Caco-2 (cell line): ENCODE results near the gene CFAP46. TPM values are rescaled to one million over a fixed set of nuclear protein-coding genes. Genes with fewer than 3 reads are reported as not detected.

Experiments
- BruUV-seq: library from RNA; stranded (reverse); fragments of 400-500 nt; replicated peaks from 2 replicates; lab custom pipeline; 2021; lab: Mats Ljungman, UMichigan
- CTCF ChIA-PET: fragments of 300-600 bp; sonication (Branson Sonifier 250); formaldehyde crosslinking; loops from one replicate; lab custom pipeline; 2022; ENCODE audit warnings: antibody characterized with exemption; lab: Charles Lee
- POLR2A ChIA-PET: fragments of 300-600 bp; sonication (Branson Sonifier 250); formaldehyde crosslinking; loops from one replicate; lab custom pipeline; 2022; ENCODE audit warnings: antibody characterized with exemption; lab: Charles Lee
- DNase-seq, 2 experiments: peaks; one replicate each; pipeline versions ENCODE4 v3.0.0 to v3.0.0-alpha.2; 2020 to 2022
- H3K27me3 ChIP-seq: replicated peaks from 2 replicates; pipeline ENCODE4 v1.6.0; 2011; ENCODE audit warnings: low read length; ENCODE audit not compliant: control insufficient read depth, insufficient read depth
- H3K36me3 ChIP-seq: 2 replicates; pipeline ENCODE4 v1.5.1; 2011; ENCODE audit warnings: low read length; ENCODE audit not compliant: control insufficient read depth, insufficient read depth
- H3K4me1 ChIP-seq: fragments of 250-450 bp; sonication (Bioruptor Pico); 2 replicates; pipeline ENCODE4 v1.5.1; 2020; ENCODE audit warnings: mild to moderate bottlenecking
- H3K4me3 ChIP-seq: 2 replicates; pipeline ENCODE4 v1.5.1; 2011; ENCODE audit warnings: low read depth, mild to moderate bottlenecking, control low read depth, low read length
- H3K9me3 ChIP-seq: fragments of 250-450 bp; sonication (Bioruptor Pico); 2 replicates; pipeline ENCODE4 v1.5.1; 2020; ENCODE audit warnings: mild to moderate bottlenecking, moderate library complexity
- H3K27ac Mint-ChIP-seq: one replicate; pipeline ENCODE4 v1.8.0; 2022; ENCODE audit warnings: mixed read lengths; ENCODE audit not compliant: unreplicated experiment
- H3K27me3 Mint-ChIP-seq: one replicate; pipeline ENCODE4 v1.8.0; 2022; ENCODE audit warnings: mixed read lengths; ENCODE audit not compliant: insufficient read depth, unreplicated experiment
- H3K36me3 Mint-ChIP-seq: one replicate; pipeline ENCODE4 v1.8.0; 2022; ENCODE audit warnings: mild to moderate bottlenecking, mixed read lengths; ENCODE audit not compliant: insufficient read depth, unreplicated experiment
- H3K4me1 Mint-ChIP-seq: one replicate; pipeline ENCODE4 v1.8.0; 2022; ENCODE audit warnings: low read depth, mixed read lengths; ENCODE audit not compliant: unreplicated experiment
- H3K4me3 Mint-ChIP-seq: one replicate; pipeline ENCODE4 v1.8.0; 2022; ENCODE audit warnings: mild to moderate bottlenecking, moderate library complexity, mixed read lengths; ENCODE audit not compliant: unreplicated experiment
- H3K9me3 Mint-ChIP-seq: one replicate; pipeline ENCODE4 v1.8.0; 2022; ENCODE audit warnings: mixed read lengths; ENCODE audit not compliant: unreplicated experiment
- CTCF ChIP-seq, 2 experiments: fragments of 200-600 bp in 1 of 2; IDR thresholded peaks; 1 replicate in 1 of 2; 2 replicates in 1 of 2; pipeline versions ENCODE4 v1.5.1 to v1.8.0; 2011 to 2022; ENCODE audit warnings: antibody characterized with exemption in 1 of 2, control low read depth in 1 of 2, inconsistent platforms in 1 of 2, low read depth in 1 of 2, low read length in 1 of 2, mild to moderate bottlenecking in 1 of 2, moderate library complexity in 1 of 2; ENCODE audit not compliant: insufficient read depth in 1 of 2, severe bottlenecking in 1 of 2, unreplicated experiment in 1 of 2
- intact Hi-C: fragments of 100-400 bp; cut with micrococcal nuclease; formaldehyde crosslinking; loops from one replicate; pipeline ENCODE4 v1.10.0; 2022; ENCODE audit not compliant: unreplicated experiment
- total RNA-seq: library from RNA; stranded (reverse); gene quantifications from 2 replicates; pipeline ENCODE4 v1.2.3, GENCODE V29; 2022

CFAP46 gene
- total RNA-seq, 1 experiment from 2014 or later = not detected

GRCh38 chr10:132912225-132912712 lies 30.1 kb downstream of the CFAP46 start:
- Histone ChIP-seq H3K36me3 (no peaks in the 10 kb centered on the region), H3K9me3 (no peaks in the 10 kb centered on the region), H3K27me3 (no peaks in the 10 kb centered on the region), H3K4me1 (peaks cover 10% of the 10 kb centered on the region), H3K4me3 (no peak overlapping the region)
- ChIA-PET POLR2A (no interaction called here), CTCF (interaction anchor here (0.7 kb wide), 1 partner anchor 226 kb away, joined by 3 read pairs; no protein-coding TSS in a partner anchor)
- TF ChIP-seq CTCF (IDR thresholded peaks at IDR 0.05; ENCODE audit: insufficient read depth in 1 of 2, low read depth in 1 of 2, low read length in 1 of 2, severe bottlenecking in 1 of 2, unreplicated experiment in 1 of 2) = no peak
- intact Hi-C loops = no loop called here
- Mint-ChIP-seq H3K27ac (no peak overlapping the region), H3K4me1 (no peaks in the 10 kb centered on the region), H3K36me3 (no peaks in the 10 kb centered on the region), H3K27me3 (no peaks in the 10 kb centered on the region), H3K4me3 (no peak overlapping the region), H3K9me3 (no peaks in the 10 kb centered on the region)
- no TSS peak for BruUV-seq
- no peak for DNase-seq

- CTCF ChIA-PET = no interaction called here
- peak in 1 of 2 experiments; percentile 17 for DNase-seq
- H3K27ac Mint-ChIP-seq = no peak overlapping the region
- H3K4me3 Mint-ChIP-seq = no peak overlapping the region
- Histone ChIP-seq H3K4me1 (peaks cover 10% of the 10 kb centered on the region), H3K36me3 (no peaks in the 10 kb centered on the region), H3K27me3 (no peaks in the 10 kb centered on the region), H3K4me3 (no peak overlapping the region), H3K9me3 (no peaks in the 10 kb centered on the region)
- TF ChIP-seq CTCF (IDR thresholded peaks at IDR 0.05; ENCODE audit: insufficient read depth in 1 of 2, low read depth in 1 of 2, low read length in 1 of 2, severe bottlenecking in 1 of 2, unreplicated experiment in 1 of 2) = no peak
- H3K27me3 Mint-ChIP-seq = no peaks in the 10 kb centered on the region
- H3K9me3 Mint-ChIP-seq = no peaks in the 10 kb centered on the region
- intact Hi-C loops = no loop called here
- H3K4me1 Mint-ChIP-seq = no peaks in the 10 kb centered on the region
- no TSS peak for BruUV-seq
- no peaks in the 10 kb centered on the region for H3K36me3 Mint-ChIP-seq
- POLR2A ChIA-PET = no interaction called here
Measured at GRCh38 chr10:132911786-132912097, 30.6 kb downstream of the CFAP46 start.

GRCh38 chr10:132910901-132911785 lies 31.2 kb downstream of the CFAP46 start:
- intact Hi-C loops = no loop called here
- no peaks in the 10 kb centered on the region for H3K9me3 Mint-ChIP-seq
- H3K27me3 ChIP-seq = no peaks in the 10 kb centered on the region
- H3K27me3 Mint-ChIP-seq = no peaks in the 10 kb centered on the region
- TF ChIP-seq CTCF (IDR thresholded peaks at IDR 0.05; ENCODE audit: insufficient read depth in 1 of 2, low read depth in 1 of 2, low read length in 1 of 2, severe bottlenecking in 1 of 2, unreplicated experiment in 1 of 2) = no peak
- H3K36me3 Mint-ChIP-seq = no peaks in the 10 kb centered on the region
- POLR2A ChIA-PET = no interaction called here
- CTCF ChIA-PET = no interaction called here
- no peaks in the 10 kb centered on the region for H3K4me1 Mint-ChIP-seq
- peak in 1 of 2 experiments; percentile 23 for DNase-seq
- no peak overlapping the region for H3K27ac Mint-ChIP-seq
- no TSS peak for BruUV-seq
- H3K4me1 ChIP-seq = peaks cover 10% of the 10 kb centered on the region
- H3K4me3 ChIP-seq = no peak overlapping the region
- H3K4me3 Mint-ChIP-seq = no peak overlapping the region
- no peaks in the 10 kb centered on the region for H3K36me3 ChIP-seq
- no peaks in the 10 kb centered on the region for H3K9me3 ChIP-seq
